DLD1 (cell line): Measurements from ENCODE around the gene RBM25.

ENCODE experiments used
- in situ Hi-C: cut with HindIII; loops from 2 replicates; pipeline ENCODE4 v1.10.0; 2017; ENCODE audit warnings: low sequenced_read_pairs

RBM25 gene

DNA sequence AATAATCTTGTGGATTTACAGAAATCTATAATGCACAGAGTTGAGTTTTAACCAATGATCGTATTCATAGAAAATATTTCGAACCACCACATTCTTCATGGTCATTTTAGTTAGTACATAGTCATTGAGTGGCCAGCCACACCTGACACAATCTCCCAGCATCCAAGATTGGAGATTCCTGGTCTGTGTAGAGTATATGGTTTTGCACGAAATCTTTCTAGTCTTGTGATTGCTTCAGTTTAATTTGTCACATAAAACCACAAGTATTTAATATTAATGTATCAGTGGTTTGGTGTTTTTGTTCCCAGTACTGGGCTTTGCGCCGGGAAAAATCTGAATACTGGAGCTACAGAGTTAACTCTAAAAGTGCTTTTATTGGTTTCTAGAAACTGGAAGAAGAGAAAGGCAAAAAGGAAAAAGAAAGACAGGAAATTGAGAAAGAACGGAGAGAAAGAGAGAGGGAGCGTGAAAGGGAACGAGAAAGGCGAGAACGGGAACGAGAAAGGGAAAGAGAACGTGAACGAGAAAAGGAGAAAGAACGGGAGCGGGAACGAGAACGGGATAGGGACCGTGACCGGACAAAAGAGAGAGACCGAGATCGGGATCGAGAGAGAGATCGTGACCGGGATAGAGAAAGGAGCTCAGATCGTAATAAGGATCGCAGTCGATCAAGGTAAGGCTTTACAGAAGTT lies 44.6 kb downstream of the RBM25 start:
- in situ Hi-C loops = no loop called here

DNA sequence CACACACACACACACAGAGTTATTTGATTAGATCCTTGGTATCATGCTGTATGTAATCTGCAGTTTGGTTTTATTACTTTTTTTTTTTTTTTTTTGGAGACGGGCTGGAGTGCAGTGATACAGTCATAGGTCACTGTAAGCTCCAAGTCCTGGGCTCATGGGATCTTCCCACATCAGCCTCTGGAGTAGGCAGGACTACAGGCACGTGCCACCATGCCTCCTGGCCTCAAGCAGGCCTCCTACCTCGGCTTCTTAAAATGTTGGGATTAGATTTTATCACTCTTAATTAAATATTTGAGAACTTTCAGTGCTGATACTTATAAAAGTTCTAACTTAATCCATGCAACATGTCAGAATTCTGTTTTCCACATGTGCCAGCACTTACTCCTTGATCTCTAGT lies 46.7 kb downstream of the RBM25 start:
- in situ Hi-C loops = no loop called here

DNA sequence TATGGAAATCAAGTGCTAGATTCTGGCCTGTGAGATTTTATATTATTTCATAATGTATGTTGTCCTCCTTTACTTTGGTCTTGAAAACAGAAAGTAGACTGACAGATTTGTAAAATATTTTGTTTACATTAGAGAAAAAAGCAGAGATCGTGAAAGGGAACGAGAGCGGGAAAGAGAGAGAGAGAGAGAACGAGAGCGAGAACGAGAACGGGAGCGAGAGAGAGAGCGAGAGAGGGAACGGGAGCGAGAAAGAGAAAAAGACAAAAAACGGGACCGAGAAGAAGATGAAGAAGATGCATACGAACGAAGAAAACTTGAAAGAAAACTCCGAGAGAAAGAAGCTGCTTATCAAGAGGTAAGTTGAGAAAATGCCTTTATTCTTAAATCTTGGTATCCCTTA lies 47.4 kb downstream of the RBM25 start:
- in situ Hi-C loops = no loop called here

DNA sequence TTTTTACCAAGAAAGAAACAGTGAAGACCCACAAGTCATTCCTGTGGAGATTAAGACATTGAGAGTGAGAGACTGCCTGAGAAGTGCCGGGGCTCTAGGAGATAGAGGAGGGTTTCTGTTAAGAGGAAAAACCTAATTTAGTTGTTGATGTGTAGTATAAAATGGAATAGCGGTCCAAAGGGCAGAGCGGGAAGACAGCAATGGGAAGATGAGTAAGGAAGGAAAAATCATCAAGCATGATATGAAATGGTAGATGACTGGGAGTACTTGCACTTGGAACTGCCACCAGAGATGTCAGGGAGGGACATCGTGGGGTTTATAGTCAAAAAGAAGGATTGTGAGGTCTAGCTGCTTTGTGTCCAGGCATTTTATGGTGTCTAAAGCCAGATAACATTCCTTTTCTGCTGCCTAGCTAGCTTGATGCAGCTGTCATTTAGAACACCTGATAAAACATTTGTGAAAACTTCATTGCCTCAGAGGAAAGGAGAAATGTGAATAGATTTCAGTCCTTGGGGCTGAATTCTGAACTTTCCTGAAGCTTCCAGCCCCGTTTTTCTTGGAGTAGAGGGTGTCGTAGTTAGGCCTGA lies 57.8 kb downstream of the RBM25 start:
- in situ Hi-C loops = no loop called here

DNA sequence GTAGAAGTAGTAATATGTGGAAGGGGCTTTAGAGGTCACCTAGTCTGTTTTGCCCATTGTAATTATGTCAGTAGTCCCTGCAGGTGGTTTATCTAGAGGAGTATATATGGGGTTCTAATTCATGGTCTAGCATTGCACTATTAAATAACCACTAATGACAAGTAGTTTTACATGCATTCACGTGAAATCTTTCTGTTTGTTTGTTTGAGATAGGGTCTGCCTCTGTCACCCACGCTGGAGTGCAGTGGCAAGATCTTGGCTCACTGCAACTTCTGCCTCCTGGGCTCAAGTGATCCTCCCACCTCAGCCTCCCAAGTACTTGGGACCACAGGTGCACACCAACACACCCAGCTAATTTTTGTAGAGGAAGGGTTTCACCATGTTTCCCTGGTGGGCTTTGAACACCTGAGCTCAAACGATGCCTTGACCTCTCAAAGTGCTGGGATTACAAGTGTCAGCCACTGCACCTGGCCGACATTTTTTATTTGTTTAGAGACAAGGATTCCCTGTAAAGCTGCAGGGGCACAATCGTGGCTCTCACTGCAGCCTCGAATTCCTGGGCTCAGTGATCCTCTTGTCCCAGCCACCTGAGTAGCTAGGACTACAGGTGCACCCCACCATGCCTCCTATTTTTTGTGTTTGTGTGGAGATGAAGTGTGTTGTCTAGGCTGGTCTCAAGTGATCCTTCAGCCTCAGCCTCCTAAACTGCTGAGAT lies 66.0 kb downstream of the RBM25 start:
- in situ Hi-C loops = no loop called here

DNA sequence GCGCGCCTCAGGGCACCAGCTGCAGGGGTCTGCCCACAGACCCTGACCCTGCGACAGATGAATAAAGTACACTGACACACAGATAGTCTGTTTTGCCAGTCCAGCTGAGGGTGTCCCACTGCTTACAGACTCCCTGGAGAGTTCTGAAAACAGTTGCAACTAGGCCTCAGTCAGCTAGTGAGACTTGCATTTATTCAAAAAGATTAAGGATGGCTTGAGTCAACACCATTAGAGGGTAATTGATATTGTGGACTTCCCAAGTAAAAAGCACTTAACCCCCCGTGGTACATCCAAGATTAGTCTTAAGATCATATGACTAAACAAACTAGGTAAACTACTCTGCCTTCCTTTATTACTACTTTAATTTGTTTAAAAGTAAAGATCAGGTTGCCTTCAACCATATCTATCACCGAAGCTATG lies 66.8 kb downstream of the RBM25 start:
- in situ Hi-C loops = no loop called here

DNA sequence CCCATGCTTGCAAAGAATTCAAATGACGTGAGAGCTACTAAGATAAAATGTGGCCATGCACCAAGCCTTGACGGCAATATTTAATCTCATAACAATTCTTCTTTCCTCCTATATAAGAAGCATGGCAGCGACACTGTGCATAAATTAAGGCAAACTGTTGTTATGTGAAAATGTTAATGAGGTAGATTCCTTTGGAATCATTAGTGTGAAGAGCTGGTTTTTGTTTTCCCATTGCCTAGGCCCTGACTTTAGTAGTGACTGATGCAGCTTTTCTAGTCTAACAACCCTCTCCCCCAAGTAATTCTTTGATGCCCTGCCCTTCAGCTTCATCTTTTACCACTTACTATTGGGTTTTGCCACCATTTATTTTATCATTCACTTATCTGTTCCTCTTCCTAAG lies 67.4 kb downstream of the RBM25 start:
- in situ Hi-C loops = no loop called here

DNA sequence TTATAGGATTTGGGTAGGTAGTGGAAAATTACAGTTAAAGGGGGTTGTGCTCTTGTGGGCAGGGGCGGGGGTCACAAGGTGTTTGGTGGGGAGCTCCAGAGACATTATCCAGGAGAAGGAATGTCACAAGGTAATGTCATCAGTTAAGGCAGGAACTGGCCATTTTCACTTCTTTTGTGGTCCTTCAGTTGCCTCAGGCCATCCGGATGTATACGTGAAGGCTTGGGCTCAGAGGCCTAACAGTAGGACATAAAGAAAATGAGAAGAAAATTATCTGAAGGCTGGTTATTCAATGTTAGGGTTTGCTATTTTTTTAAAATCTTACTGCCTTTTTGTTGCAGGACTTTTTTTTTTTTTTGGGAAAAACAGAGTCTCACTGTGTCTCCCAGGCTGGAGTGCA lies 75.5 kb downstream of the RBM25 start:
- in situ Hi-C loops = no loop called here

DNA sequence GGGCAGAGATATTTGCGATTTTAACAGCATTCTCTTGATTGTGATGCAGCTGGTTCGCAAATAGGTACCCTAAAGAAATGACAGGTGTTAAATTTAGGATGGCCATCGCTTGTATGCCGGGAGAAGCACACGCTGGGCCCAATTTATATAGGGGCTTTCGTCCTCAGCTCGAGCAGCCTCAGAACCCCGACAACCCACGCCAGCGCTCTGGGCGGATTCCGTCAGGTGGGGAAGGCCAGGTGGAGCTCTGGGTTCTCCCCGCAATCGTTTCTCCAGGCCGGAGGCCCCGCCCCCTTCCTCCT lies 77.7 kb downstream of the RBM25 start:
- in situ Hi-C loops = no loop called here

DNA sequence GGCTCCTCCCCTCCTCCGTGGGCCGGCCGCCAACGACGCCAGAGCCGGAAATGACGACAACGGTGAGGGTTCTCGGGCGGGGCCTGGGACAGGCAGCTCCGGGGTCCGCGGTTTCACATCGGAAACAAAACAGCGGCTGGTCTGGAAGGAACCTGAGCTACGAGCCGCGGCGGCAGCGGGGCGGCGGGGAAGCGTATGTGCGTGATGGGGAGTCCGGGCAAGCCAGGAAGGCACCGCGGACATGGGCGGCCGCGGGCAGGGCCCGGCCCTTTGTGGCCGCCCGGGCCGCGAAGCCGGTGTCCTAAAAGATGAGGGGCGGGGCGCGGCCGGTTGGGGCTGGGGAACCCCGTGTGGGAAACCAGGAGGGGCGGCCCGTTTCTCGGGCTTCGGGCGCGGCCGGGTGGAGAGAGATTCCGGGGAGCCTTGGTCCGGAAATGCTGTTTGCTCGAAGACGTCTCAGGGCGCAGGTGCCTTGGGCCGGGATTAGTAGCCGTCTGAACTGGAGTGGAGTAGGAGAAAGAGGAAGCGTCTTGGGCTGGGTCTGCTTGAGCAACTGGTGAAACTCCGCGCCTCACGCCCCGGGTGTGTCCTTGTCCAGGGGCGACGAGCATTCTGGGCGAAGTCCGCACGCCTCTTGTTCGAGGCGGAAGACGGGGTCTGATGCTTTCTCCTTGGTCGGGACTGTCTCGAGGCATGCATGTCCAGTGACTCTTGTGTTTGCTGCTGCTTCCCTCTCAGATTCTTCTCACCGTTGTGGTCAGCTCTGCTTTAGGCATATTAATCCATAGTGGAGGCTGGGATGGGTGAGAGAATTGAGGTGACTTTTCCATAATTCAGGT lies 78.3 kb downstream of the RBM25 start, which contains the start of gene PSEN1:
PSEN1 (plus strand) TSS at position 121 of the 839 bp plus-strand sequence. CDS start 11,513 bp downstream, outside the sequence.
- in situ Hi-C loops = no loop called here

DNA sequence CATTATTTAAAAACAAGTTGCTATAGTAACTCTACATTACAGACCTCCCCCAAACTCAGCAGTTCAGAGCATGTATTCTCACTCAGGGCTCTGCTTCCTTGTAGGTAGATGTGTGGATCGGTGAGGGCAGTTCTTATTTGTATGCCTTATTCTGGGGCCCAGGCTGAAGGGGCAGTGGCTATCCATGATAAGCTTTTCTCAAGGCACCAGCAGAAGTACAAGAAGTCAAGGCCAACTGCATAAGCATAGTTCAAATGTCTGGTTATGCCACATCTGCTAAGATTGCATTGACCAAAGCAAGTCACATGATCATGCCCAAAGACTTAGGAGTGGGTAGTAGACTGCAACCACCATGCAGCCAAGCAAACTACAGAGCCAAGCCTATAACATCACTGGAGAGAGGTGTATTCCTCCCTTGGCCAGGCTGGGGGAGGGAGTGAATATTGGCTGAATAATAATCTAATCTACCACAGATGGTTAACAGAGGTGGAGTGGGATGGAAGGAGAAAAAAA lies 82.5 kb downstream of the RBM25 start:
- in situ Hi-C loops = no loop called here

DNA sequence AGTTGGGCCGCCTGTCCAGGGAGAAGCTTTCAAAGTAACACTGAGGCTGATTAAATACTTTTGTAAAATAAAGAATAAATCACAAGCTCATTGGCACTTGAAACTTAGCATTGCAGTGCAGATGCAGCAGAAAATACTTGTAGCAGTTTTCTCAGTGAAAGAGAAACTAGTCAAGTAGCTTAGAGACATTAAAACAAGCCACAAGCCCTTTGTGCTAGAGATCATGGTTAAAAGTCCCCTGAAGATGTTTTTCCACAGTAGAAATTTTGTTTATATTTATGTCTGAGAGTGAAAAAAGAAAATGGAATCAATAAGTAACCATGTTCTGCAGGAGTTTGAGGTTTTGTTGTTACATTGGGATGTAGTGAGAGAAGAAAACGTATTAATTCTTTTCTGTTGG lies 83.9 kb downstream of the RBM25 start:
- in situ Hi-C loops = no loop called here

DNA sequence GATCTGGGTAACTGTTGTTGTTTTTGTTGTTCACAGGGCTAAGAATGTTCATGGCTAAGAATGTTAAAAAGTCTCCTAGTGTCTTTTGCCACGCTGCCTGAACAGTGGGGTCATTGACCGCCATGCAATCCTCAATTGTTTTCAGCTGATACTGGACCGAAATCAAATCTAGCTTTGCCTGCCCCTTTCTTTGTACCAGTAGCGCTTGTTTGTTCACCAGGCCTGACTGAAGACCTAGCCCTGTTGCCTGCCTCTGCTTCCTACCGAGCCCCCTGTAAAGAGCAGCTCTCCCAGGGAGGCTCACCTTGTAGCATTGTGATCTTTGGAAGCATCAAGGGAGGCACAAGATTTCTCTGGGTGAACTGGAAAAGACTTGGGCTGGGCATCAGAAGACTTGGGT lies 84.7 kb downstream of the RBM25 start:
- in situ Hi-C loops = no loop called here

DNA sequence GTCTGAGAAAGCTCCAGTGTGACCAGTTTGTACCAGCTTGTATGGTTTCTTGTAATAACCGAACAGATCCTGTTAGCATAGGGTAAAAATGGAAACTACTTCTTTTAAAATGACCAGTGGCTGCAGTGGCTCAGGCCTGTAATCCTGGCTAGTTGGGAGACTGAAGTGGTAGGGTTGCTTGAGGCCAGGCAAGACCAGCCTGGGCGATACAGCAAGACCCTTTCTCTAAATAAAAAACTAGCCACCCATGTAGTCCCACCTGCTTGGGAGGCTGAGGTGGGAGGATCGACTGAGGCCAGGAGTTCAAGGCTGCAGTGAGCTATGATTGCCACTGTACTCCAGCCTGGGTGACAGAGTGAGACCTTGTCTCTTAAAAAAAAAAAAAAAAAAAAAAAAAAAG lies 85.3 kb downstream of the RBM25 start:
- in situ Hi-C loops = no loop called here

DNA sequence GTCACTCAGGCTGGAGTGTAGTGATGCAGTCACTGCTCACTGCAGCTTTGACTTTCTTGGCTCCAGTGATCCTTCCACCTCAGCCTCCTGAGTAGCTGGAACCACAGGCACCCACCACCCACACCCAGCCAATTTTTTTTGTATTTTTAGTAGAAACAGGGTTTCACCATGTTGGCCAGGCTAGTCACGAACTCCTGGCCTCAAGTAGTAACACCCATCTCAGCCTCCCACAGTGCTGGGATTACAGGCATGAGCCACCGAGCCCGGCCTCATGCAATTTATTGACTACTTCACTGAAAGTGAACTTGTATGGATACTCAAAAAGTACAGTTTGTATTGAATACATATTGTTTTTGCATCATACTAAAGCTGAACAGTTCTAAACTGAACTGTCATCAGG lies 87.0 kb downstream of the RBM25 start:
- in situ Hi-C loops = no loop called here

DNA sequence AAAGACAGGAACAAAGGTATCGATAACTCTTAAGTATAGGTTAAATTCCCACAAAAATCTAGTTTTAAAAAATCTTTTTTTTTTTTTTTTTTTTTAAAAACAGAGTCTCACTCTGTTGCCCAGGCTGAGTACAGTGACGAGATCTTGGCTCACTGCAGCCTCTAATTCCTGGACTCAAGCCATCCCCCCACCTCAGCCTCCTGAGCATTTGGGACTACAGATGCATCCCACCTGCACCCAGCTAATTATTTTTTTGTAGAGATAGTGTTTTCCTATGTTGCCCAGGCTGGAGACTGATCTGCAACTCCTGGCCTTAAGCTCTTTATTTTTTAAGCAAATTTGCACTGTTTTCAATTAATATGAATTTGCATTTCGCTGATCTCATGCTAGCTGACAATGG lies 87.8 kb downstream of the RBM25 start:
- in situ Hi-C loops = no loop called here

DNA sequence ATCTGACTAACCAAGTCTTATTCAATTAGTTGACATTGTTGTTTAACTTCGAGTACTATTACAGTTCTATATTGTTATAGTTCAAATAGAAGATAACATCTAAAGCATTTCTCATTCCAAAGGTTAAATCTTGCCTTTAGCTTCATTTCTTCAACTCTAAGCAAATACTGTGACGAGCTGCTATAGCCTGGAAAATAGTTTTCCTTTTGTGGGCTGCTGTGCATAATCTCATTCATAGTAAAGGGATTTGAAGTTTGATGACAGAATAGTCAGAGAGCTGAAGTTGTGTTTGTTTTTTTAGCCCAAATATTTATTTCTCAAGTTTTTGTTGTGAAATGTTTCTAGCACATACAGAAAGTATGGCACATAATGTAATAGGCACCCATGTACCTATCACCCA lies 91.4 kb downstream of the RBM25 start:
- in situ Hi-C loops = no loop called here

DNA sequence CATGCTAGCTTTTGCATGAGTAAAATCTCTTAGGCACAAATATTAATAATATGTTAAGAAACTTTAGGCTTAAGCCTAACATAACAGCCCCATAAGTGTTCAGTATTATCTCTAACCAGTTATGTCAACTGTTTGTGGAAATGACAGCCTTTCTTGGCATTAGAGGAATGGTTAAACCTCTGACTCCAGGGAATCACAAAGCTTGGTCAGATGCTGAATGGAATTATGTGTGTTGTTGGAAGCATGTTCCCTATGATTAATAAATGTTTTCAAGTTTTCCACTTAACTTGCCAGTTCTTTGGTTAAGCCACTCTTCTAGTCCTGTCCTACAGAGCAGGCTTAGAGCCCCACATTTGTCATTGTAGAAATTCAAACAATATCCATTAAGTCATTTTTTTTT lies 94.9 kb downstream of the RBM25 start:
- in situ Hi-C loops = no loop called here

DNA sequence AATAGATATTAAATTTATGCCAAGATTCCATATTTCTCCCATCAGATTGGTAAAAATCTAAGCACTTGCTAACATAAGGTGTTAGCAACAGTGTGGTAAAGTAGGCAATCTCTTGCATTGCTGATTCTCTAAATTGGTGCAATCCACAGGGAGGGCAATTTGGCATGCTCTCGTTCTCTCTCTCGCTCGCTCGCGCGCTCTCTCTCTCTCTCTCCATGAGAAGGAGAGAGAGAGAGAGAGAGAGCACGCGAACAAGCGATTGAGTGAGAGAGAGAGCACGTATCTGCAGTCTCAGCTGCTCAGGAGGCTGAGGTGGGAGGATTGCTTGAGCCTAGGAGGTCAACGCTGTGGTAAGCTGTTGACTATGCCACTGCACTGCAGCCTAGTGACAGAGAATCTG lies 103.9 kb downstream of the RBM25 start:
- in situ Hi-C loops = no loop called here

DNA sequence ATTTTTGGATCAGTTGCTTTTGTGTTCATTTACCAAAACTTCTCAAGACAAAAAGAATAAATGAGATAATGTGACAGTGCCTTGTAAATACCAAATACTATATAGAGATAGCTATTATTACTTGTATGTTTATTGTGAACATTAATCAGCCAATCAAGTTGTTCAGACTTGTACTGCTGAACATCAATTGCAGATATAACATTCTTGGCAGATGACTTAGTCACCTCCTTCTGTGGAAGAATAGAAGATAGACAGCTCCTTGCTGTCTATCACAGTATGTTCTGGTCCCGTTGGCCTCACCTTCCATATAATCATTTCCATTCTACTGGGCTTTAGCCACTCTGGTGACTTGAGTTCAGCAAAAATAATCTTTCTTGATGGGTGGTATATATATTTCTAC lies 108.1 kb downstream of the RBM25 start:
- in situ Hi-C loops = loop anchor here (5.0 kb wide), 1 partner anchor 66 kb away; no protein-coding TSS in a partner anchor

DNA sequence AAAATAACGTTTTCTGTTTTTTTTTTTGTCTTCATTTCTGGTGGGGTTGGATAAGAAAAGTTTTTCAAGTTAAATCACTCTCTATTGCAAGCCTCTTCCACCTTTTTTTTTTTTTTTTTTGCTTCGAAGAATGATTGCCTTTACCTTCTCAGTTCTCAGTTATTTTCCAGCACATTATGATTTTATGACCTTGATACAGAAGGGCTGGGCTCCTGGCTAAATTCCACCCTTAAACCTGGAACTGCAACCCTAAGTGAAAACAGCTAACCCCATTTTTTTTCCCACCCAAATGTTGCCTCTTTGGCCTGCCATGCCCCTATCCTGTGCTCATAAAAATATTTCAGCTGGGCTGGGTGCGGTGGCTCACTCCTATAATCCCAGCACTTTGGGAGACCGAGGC lies 109.4 kb downstream of the RBM25 start:
- in situ Hi-C loops = loop anchor here (5.0 kb wide), 1 partner anchor 65 kb away; no protein-coding TSS in a partner anchor
